Epithelial cell of proximal tubule (primary cell): Measurements from ENCODE around the gene MANSC4. TPM values are rescaled to one million over a fixed set of nuclear protein-coding genes. Genes with fewer than 3 reads are reported as not detected.

Experiments
- DNase-seq: peaks from one replicate; pipeline ENCODE4 v3.0.0-alpha.2; 2011; ENCODE audit warnings: low read depth
- H3K4me3 ChIP-seq: 2 replicates; pipeline ENCODE4 v1.5.1; 2011; ENCODE audit warnings: low read depth, mild to moderate bottlenecking, low read length
- total RNA-seq: library from RNA; depleted of rRNA; stranded (reverse); fragments of >200 nt; gene quantifications from 2 replicates; pipeline ENCODE4 v1.2.3, GENCODE V29; 2015
- TF ChIP-seq, protein P1 (sequence below): conservative IDR thresholded peaks from 2 replicates; pipeline ENCODE4 v1.5.1; 2012; ENCODE audit warnings: low read depth, mild to moderate bottlenecking, low read length

Gene MANSC4
- total RNA-seq, 1 donor from 2014 or later = not detected

DNA sequence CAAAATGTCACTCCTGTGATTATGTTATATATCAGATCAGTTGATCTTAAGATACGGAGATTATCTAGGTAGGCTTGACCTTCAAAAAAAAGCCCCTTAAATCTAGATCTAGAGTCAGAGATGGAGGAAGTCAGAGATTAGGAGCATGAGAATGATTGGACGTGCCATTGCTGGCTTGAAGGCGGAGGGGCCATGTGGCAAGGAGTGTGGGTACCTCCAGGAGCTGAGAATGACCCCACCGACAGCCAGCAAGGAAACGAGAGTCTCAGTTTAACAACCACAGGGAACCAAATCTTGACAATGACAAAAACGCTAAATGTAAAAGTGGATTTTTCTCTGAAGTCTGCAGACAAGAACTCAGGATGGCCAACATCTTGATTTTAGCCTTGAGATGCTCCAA lies 32.5 kb upstream of the MANSC4 start:
- TF ChIP-seq, protein P1, sequence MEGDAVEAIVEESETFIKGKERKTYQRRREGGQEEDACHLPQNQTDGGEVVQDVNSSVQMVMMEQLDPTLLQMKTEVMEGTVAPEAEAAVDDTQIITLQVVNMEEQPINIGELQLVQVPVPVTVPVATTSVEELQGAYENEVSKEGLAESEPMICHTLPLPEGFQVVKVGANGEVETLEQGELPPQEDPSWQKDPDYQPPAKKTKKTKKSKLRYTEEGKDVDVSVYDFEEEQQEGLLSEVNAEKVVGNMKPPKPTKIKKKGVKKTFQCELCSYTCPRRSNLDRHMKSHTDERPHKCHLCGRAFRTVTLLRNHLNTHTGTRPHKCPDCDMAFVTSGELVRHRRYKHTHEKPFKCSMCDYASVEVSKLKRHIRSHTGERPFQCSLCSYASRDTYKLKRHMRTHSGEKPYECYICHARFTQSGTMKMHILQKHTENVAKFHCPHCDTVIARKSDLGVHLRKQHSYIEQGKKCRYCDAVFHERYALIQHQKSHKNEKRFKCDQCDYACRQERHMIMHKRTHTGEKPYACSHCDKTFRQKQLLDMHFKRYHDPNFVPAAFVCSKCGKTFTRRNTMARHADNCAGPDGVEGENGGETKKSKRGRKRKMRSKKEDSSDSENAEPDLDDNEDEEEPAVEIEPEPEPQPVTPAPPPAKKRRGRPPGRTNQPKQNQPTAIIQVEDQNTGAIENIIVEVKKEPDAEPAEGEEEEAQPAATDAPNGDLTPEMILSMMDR = no peak
- no peak for DNase-seq
- H3K4me3 ChIP-seq = no peak overlapping the region

DNA sequence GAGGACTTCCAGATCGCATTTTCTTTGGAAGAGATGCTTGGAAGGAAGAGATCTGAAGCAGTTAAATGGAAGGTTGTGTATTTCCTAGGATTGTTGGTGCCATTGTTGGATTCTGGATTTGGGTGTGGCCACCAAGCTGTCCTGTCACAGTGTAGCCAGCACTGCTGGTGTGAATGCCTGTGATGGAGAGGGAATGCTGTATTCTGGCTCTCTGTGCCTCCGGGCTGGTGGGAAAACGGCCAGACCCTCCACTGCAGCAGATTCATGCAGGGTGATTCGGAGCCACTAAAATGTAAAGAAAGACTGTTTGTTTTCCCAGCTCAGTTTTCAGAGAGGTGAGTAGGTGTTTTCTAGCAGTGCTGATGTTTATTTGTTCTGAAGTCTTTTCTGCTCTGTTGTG lies 30.7 kb upstream of the MANSC4 start:
- no peak overlapping the region for H3K4me3 ChIP-seq
- no peak for DNase-seq
- TF ChIP-seq, protein P1 = no peak

DNA sequence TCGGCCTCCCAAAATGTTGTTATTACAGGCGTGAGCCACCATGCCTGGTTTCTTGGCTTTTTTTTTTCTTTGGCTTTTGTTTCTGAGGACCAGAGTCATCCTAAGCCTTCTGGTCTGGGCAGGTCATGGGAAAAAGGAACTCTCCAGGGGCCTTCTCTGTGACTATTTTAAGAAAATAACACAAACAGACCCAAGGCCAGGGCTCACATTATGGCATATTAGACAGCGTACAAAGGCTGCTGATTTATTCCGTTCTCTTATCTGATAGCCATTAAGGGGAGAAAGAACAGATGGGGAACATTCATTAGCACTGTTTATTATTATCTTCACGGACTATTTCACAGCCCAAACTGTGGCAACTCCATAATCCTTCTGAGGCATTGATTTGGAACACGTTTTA lies 28.8 kb upstream of the MANSC4 start:
- H3K4me3 ChIP-seq = no peak overlapping the region
- no peak for DNase-seq
- TF ChIP-seq, protein P1 = no peak

DNA sequence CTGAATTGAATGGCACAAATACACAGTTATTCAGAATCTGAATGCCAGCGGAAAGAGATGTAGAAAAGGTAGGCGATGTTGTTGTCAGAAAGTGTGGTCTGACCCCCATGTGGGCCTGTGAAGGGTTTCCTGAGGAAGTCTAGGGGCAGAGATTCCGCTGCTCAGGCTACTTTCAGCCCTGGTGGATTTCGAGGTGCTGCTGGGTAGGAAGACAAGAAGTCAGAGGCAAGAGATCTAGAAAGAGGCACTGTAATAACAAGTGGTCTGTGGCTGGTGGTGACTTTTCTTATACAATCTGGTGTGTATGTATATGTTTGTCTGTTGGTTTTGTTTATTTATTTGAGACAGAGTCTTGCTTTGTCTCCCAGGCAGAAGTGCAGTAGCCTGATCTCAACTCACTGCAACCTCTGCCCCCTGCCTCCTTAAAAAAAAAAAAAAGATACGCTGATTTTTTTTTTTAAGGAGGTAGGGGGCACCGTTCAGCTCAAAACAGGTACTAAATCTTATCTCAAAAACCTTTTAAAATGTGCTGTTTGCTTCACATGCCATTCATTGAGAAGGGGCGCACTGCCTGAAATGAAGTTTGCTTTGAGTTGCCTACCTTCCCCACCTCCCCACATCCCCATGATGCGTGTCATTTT lies 27.1 kb upstream of the MANSC4 start:
- H3K4me3 ChIP-seq = no peak overlapping the region
- TF ChIP-seq, protein P1 = no peak
- no peak for DNase-seq

DNA sequence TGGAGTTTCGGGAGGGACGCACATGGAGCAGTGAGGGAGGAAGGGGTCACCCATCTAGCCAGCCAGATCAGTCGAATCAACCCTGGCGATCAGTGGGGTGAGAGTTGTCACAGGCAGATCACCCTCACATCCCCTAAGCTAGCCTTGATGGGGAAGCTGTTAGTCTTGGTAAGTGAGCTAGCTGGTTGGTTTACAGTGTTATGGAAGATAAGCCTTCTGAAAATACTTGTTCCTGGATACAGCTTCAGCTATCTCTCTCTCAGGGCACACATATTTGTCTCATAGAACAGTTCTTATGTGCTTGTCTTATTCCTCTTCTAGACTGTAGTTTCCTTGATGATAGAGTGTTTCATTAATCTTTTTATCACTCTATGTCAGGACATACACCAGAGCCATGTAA lies 26.2 kb upstream of the MANSC4 start:
- DNase-seq = no peak
- TF ChIP-seq, protein P1 = no peak
- H3K4me3 ChIP-seq = no peak overlapping the region

DNA sequence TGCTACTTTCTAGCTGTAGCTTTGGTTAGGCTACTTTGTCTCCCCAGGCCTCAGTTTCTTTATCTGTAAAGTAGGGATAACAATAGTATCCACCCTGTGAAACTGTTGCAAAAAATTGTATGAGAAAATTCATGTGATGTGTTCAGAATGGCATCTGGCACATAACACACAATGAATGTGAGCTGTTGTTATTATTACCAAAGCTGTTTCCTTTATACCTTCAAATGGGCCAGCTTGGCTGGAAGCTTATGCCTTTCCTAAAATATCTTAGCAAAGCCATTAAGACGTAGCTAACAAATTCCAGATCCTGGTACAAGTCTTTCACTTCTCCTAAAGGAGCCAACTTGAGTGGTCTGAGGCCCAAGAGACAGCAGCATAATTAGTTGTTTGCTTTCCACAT lies 25.2 kb upstream of the MANSC4 start:
- TF ChIP-seq, protein P1 = no peak
- DNase-seq = no peak
- no peak overlapping the region for H3K4me3 ChIP-seq

DNA sequence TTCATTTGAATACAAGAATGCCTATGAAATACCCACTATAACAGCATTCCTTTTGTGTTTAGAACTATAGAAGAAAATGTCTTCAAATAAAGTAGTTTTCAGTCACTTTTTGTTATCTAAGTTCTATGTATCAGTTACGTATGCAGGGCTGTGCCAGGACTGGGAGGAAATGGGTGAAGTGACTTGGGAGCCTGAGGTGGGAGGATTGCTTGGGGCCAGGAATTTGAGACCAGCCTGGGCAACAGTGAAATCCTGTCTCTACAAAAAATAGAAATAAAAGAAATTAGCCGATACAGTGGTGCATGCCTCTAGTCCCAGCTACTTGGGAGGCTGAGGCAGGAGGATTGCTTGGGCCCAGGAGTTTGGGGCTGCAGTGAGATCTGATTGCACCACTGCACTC lies 22.9 kb upstream of the MANSC4 start:
- TF ChIP-seq, protein P1 = no peak
- H3K4me3 ChIP-seq = no peak overlapping the region
- DNase-seq = no peak
